Ovary (tissue), 3 donors: ENCODE measurements around the gene ABCB6.

Source experiments
- CTCF ChIP-seq, 3 donors: fragments of 450-650 bp in 2 of 3; fragments of 200-600 bp in 1 of 3; IDR thresholded peaks; one replicate each; pipeline versions ENCODE4 v1.5.1 to v1.8.0; 2016 to 2022; ENCODE audit warnings: antibody characterized with exemption in 3 of 3, mild to moderate bottlenecking in 1 of 3
- EP300 ChIP-seq: sonication (generic); formaldehyde crosslinking; IDR thresholded peaks from one replicate; pipeline ENCODE4 v1.6.1; 2017; ENCODE audit warnings: antibody characterized with exemption
- POLR2A ChIP-seq: fragments of 450-650 bp; IDR thresholded peaks from one replicate; pipeline ENCODE4 v1.6.1; 2017; ENCODE audit warnings: antibody characterized with exemption, mild to moderate bottlenecking, moderate library complexity
- donor health status: DM: no; HTN: no; CAD: no.

- TF ChIP-seq CTCF (IDR thresholded peaks at IDR 0.05) (no peak), POLR2A (no peak), EP300 (no peak)
Observed at GRCh38 chr2:219205165-219205538, 13.6 kb downstream of the ABCB6 start.
